SH-SY5Y (cell line): ENCODE measurements around the gene HNMT.

Source experiments
- GATA2 ChIP-seq: IDR thresholded peaks from 2 replicates; pipeline ENCODE4 v1.6.1; 2011; ENCODE audit warnings: mild to moderate bottlenecking, low read depth, low read length
- GATA3 ChIP-seq: IDR thresholded peaks from 2 replicates; pipeline ENCODE4 v1.6.1; 2011; ENCODE audit warnings: low read depth, mild to moderate bottlenecking, low read length, moderate library complexity

GRCh38 chr2:137948894-137949293, 15.4 kb upstream of the HNMT start:
- TF ChIP-seq GATA3 (no peak), GATA2 (no peak)
